ENCODE results near the gene PLPPR5.

Gene PLPPR5

DNA sequence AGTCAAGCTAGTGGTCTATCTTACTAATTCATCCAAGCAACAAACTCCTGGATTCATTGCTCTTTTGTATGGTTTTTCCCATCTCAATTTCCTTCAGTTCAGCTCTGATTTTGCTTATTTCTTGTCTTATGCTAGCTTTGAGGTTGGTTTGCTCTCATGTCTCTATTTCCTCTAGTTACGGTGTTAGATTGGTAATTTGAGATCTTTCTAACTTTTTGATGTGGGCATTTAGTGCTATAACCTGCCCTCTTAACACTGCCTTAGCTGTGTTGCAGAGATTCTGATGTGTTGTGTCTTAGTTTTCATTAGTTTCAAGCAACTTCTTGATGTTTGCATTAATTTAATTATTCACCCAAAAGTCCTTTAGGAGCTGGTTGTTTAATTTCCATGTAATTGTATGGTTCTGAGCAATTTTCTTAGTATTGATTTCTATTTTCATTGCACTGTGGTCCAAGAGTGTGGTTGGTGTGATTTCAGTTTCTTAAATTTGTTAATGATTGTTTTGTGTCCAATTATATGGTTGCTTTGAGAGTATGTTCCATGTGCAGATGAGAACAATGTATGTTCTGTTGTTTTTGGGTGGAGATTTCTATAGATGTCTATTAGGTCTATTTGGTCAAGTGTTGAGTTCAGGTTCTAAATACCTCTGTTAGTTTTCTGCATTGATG is 154.6 kb downstream of the PLPPR5 start:
- no peak for DNase-seq (ENCODE audit: low read depth in 2 of 2)

DNA sequence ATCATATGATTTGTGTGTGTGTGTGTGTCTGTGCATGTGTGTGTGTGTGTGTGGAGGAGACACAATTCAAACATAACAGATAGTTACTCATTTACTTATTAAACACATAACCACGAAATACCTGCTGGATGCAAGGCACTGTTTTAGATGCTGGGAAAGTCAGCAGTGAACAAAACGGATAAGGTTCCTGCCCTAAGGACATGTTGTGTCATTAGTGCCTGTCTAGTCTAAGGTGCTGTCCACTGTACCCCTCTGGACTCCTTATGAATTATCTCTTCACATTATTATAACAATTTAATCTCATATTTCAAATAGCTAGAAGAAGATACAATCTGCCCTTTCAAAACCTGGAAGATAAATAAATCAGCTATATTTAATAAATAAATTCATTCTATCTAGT is 162.4 kb downstream of the PLPPR5 start:
- DNase-seq (ENCODE audit: low read depth in 2 of 2), result no peak

Measured in stimulated activated CD8-positive, alpha-beta memory T cell treated with anti-CD3 and anti-CD28 coated beads, Interleukin-15, amount 100 ng/mL, for 4 hours (primary cell).